ENCODE data around the gene SDF4.

DNA sequence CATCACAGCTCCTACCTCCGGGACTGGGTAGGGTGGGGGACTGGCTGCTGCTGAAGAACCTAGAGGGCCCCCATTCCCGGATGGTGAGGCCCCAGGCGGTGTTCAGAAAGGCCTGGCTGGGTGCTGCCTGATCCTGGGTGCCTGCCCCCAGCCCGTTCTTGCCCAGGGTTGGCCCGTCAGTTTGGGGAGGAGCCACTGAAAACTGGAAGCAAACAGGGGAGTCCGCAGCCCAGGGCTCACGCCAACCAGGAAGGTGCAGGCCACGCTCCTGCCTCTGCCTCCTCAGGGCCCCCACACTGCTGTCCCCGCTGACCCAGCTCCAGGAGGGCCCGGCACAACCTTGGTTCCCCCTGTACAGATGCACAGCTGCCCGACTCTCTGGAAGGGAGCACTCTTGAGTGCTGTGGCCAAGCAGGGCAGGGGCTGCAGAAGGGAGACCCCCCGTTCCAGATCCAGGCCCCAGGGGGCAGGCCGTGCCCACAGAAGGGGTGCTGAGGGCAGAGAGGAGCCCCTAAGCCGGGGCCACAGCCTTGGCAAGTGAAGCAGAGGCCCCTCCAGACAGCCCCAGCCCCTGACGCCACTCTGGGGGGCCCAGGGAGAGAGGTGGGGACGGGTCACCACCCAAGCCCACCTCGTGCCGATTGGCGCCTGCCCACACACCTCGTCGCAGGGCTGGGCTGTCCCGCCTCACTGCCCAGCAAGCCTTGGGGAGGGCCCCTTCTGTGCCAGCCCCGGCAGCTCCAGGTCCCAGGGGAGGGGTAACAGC lies 9.2 kb upstream of the SDF4 start:
- TF ChIP-seq, protein P1, sequence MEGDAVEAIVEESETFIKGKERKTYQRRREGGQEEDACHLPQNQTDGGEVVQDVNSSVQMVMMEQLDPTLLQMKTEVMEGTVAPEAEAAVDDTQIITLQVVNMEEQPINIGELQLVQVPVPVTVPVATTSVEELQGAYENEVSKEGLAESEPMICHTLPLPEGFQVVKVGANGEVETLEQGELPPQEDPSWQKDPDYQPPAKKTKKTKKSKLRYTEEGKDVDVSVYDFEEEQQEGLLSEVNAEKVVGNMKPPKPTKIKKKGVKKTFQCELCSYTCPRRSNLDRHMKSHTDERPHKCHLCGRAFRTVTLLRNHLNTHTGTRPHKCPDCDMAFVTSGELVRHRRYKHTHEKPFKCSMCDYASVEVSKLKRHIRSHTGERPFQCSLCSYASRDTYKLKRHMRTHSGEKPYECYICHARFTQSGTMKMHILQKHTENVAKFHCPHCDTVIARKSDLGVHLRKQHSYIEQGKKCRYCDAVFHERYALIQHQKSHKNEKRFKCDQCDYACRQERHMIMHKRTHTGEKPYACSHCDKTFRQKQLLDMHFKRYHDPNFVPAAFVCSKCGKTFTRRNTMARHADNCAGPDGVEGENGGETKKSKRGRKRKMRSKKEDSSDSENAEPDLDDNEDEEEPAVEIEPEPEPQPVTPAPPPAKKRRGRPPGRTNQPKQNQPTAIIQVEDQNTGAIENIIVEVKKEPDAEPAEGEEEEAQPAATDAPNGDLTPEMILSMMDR (conservative IDR thresholded peaks at IDR 0.05; ENCODE audit: low read depth, low read length): no peak
- TF ChIP-seq POLR2A (IDR thresholded peaks at IDR 0.05; ENCODE audit: low read depth, low read length) (no peak), SMC3 (IDR thresholded peaks at IDR 0.05; ENCODE audit: low read depth, low read length) (no peak), MAFK (IDR thresholded peaks at IDR 0.05; ENCODE audit: low read depth, low read length) (no peak), RCOR1 (IDR thresholded peaks at IDR 0.05; ENCODE audit: insufficient replicate concordance, low read length) (no peak), RAD21 (IDR thresholded peaks at IDR 0.05; ENCODE audit: low read length) (no peak), MXI1 (IDR thresholded peaks at IDR 0.05; ENCODE audit: borderline replicate concordance, low read depth, low read length) (no peak), BHLHE40 (IDR thresholded peaks at IDR 0.05; ENCODE audit: low read depth, low read length) (no peak), MAZ (IDR thresholded peaks at IDR 0.05; ENCODE audit: borderline replicate concordance, low read depth, low read length) (no peak)
- TF ChIP-seq, protein P2, sequence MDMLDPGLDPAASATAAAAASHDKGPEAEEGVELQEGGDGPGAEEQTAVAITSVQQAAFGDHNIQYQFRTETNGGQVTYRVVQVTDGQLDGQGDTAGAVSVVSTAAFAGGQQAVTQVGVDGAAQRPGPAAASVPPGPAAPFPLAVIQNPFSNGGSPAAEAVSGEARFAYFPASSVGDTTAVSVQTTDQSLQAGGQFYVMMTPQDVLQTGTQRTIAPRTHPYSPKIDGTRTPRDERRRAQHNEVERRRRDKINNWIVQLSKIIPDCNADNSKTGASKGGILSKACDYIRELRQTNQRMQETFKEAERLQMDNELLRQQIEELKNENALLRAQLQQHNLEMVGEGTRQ (IDR thresholded peaks at IDR 0.05; ENCODE audit: low read depth, low read length): no peak
- TF ChIP-seq, protein P3, sequence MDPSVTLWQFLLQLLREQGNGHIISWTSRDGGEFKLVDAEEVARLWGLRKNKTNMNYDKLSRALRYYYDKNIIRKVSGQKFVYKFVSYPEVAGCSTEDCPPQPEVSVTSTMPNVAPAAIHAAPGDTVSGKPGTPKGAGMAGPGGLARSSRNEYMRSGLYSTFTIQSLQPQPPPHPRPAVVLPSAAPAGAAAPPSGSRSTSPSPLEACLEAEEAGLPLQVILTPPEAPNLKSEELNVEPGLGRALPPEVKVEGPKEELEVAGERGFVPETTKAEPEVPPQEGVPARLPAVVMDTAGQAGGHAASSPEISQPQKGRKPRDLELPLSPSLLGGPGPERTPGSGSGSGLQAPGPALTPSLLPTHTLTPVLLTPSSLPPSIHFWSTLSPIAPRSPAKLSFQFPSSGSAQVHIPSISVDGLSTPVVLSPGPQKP (IDR thresholded peaks at IDR 0.05; ENCODE audit: borderline replicate concordance, low read depth, low read length): no peak

Measured in IMR-90 (cell line).